Measurements from ENCODE around the gene FAM20C.

Gene FAM20C

DNA sequence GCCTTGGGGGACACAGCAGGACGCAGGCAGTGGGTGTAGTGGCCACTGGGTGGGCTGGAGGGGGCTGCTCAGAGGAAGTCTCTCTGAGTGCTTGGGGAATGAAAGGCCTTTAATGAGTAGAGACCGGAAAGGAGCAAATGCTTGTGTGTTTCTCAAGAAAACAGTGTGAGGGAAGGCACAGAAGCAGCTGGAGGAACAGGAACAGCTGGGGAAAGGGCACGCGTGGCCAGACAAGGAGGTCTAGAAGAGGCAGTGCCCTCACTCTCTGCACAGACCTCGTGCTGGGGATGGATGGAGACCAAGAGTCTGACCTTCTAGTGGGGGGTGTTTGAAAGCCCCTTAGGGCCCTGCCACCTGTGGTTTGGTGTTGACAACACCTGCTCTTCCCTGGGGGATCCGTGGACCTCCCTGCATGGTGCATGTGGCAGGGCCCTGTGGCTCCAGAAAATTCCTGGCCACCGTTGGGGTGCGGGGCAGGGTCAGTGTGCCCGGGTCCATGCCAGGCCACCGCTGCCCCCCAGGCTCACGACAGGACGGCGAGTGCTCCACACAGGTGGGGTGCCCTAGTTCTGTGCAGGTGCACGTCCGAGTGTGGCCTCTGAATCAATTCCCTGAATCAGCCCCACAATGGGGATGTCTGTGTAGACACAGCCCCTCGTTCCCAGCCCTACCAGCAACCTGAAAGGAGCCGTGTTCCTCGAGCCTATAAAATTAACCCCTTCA lies 25.9 kb upstream of the FAM20C start:
- H3K27ac ChIP-seq = peak overlapping the region; percentile 69
- H3K4me3 ChIP-seq = no peak overlapping the region
- H3K4me1 ChIP-seq = peaks cover 70% of the 10 kb centered on the region

DNA sequence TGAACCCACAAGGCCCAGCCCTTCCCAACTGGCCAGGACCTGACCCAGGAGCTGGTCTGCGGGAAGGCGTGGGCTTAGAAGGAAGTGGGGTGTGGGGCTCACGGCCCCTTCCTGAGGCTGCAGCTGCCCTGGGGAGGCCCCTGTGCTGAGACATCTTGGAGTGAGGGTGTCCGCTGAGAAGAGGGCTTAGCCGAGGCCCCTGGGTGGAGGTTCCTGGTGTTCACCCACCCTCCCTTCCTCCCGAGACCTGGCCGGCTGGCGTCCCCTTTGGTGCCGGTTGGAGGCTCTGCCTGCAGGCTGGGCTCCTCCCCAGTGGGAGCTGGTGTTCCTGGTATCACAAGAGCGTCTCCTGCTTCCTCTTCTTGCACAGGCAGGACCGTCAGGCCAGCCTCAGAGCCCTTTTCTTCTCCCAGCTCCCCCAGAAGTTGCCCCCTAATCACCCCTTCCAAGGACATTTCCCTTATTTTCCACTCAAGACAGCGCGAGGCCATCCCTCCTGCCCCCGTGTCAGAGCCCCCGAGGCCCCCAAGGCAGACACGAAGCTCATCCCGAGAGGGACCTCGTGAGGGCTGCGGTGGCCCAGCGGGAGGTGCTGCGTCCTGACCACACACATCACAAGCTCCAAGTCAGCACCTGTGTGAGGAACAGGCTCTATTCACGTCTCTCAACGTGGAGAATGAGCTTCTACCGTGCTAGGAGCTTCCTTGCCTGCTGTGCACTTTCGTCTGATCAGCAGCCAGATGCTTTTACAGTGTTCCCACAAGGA lies 25.1 kb upstream of the FAM20C start:
- H3K36me3 ChIP-seq = no peaks in the 10 kb centered on the region
- H3K9ac ChIP-seq = peak overlapping the region; percentile 58
- H3K4me3 ChIP-seq = no peak overlapping the region
- peak overlapping the region; percentile 69 for H3K27ac ChIP-seq
- H3K9me3 ChIP-seq = no peaks in the 10 kb centered on the region
- H3K27me3 ChIP-seq = peaks cover 15% of the 10 kb centered on the region
- peak overlapping the region; percentile 91 for H3K4me2 ChIP-seq
- no peaks in the 10 kb centered on the region for H4K20me1 ChIP-seq
- H3K4me1 ChIP-seq = peaks cover 62% of the 10 kb centered on the region
- TF ChIP-seq Cebpa-rat (IDR thresholded peaks at IDR 0.05) = no peak

More for the DNA sequence above, 25.9 kb upstream of the FAM20C start:
- Histone ChIP-seq H3K27me3 (peaks cover 22% of the 10 kb centered on the region), H4K20me1 (no peaks in the 10 kb centered on the region), H3K4me2 (peak overlapping the region; percentile 91), H3K36me3 (no peaks in the 10 kb centered on the region), H3K9ac (peak overlapping the region; percentile 58; the same call in 1 of the 2 replicates), H3K9me3 (no peaks in the 10 kb centered on the region)
- TF ChIP-seq Cebpa-rat (IDR thresholded peaks at IDR 0.05) = no peak

- TF ChIP-seq Cebpa-rat (IDR thresholded peaks at IDR 0.05) = no peak
- Histone ChIP-seq H3K27ac (no peak overlapping the region), H3K4me1 (peaks cover 53% of the 10 kb centered on the region), H3K9ac (no peak overlapping the region), H3K27me3 (peaks cover 6% of the 10 kb centered on the region), H3K9me3 (no peaks in the 10 kb centered on the region), H4K20me1 (no peaks in the 10 kb centered on the region), H3K4me3 (no peak overlapping the region), H3K36me3 (no peaks in the 10 kb centered on the region), H3K4me2 (peak overlapping the region; percentile 91)
Measured at GRCh38 chr7:167976-168791, 24.2 kb upstream of the FAM20C start.

DNA sequence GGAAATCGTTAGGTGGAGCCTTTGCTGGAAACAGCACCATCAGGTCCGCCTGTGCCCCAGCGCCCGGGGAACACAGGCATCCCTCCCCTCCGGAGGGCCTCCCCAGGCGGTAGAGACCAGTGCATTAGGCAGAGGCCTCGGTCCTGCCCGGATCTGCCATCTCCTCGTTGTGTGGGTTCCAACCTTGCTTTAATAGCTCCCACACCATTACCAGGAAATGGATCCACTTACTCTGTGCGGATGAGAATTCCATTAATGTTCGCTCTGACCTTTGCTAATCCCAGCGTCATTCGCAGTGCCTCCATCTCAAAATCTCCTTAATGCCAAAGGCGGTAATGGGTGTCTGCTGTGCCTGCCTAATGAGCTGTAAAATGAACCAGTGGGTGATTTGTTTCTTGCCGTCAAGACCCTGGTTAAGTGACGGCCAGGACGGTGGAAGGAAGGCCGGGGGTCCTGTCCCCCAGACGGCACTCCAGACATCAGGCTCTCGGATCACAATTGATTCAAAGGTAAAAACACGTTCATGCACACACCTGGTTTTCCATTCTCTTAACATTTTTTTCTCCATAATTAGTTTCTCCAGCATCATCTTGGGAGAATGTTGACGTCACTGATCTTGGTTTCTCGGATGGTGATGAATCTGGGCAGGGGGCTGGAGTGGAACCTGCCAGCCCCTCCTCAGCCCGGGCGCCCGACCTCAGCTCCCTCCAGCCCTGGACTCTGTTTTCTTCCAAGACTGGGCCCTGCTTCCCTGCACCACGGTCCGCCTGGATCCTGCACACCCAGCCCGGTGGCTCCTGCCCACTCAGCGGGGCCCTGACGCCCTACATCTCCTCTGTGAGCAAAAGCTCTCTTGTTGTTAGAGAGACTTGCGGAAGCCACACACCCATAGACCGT lies 22.8 kb upstream of the FAM20C start:
- Histone ChIP-seq H3K27ac (no peak overlapping the region), H3K4me1 (peaks cover 40% of the 10 kb centered on the region), H3K27me3 (no peaks in the 10 kb centered on the region), H3K4me2 (no peak overlapping the region), H3K9me3 (no peaks in the 10 kb centered on the region), H3K4me3 (no peak overlapping the region), H4K20me1 (no peaks in the 10 kb centered on the region), H3K36me3 (no peaks in the 10 kb centered on the region), H3K9ac (no peak overlapping the region)
- TF ChIP-seq Cebpa-rat (IDR thresholded peaks at IDR 0.05) = no peak

GRCh38 chr7:170551-171363 lies 21.6 kb upstream of the FAM20C start:
- TF ChIP-seq Cebpa-rat (IDR thresholded peaks at IDR 0.05) = no peak
- H3K27me3 ChIP-seq = no peaks in the 10 kb centered on the region
- no peaks in the 10 kb centered on the region for H3K36me3 ChIP-seq
- H3K4me3 ChIP-seq = no peak overlapping the region
- no peak overlapping the region for H3K9ac ChIP-seq
- H3K27ac ChIP-seq = no peak overlapping the region
- no peak overlapping the region for H3K4me2 ChIP-seq
- peaks cover 28% of the 10 kb centered on the region for H3K4me1 ChIP-seq
- H3K9me3 ChIP-seq = no peaks in the 10 kb centered on the region
- no peaks in the 10 kb centered on the region for H4K20me1 ChIP-seq

- Histone ChIP-seq H3K4me1 (peaks cover 23% of the 10 kb centered on the region), H3K9me3 (no peaks in the 10 kb centered on the region), H3K9ac (no peak overlapping the region), H4K20me1 (no peaks in the 10 kb centered on the region), H3K4me2 (no peak overlapping the region), H3K36me3 (no peaks in the 10 kb centered on the region), H3K27me3 (no peaks in the 10 kb centered on the region), H3K27ac (no peak overlapping the region), H3K4me3 (no peak overlapping the region)
- no peak for TF ChIP-seq Cebpa-rat (IDR thresholded peaks at IDR 0.05)
Measured at GRCh38 chr7:171364-171904, 20.9 kb upstream of the FAM20C start.

DNA sequence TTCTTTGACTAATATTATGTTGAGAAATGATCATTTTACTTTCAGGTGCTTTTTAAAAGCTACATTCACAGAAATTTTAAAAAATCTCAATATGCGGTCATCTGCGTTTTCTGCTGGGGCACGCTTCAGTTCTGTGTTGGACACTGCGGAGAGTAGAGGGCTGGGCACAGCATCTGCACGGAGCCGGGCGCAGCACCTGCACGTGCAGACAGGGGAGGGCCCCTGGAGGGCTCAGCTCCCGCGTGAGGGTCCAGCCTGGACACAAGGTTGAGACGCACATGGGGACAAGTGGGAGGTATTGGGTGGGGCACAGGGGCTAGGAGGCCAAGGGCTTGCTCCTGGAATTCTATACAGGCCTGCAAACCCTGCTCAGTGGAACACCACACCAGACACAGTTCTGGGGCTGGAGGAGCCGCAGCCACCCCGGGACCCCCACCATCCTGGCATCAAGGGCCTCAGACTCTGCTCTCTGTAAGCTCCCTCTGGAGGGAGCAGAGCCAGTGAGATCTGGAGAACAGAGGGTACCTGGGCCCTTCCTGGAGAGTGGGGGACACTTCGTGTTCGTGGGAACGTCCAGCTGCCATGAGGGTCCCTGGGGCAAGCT lies 20.4 kb upstream of the FAM20C start:
- TF ChIP-seq Cebpa-rat (IDR thresholded peaks at IDR 0.05) = no peak
- Histone ChIP-seq H3K36me3 (no peaks in the 10 kb centered on the region), H3K27me3 (no peaks in the 10 kb centered on the region), H4K20me1 (no peaks in the 10 kb centered on the region), H3K4me3 (no peak overlapping the region), H3K9ac (no peak overlapping the region), H3K9me3 (no peaks in the 10 kb centered on the region), H3K27ac (no peak overlapping the region; the same call in 1 of the 2 replicates), H3K4me1 (peaks cover 17% of the 10 kb centered on the region), H3K4me2 (no peak overlapping the region)
